IPS-NIHi7 (cell line): ENCODE data around the gene GIT1.
"Not testable (repeated sequence)": the region's sequence is repeated elsewhere in the genome, so short reads cannot be mapped to it uniquely, and the experiment has no call there.

Experiments used
- DNase-seq: peaks from one replicate; pipeline ENCODE4 v3.0.0; 2012; ENCODE audit warnings: mixed read lengths; ENCODE audit errors: extremely low spot score

Gene GIT1

DNA sequence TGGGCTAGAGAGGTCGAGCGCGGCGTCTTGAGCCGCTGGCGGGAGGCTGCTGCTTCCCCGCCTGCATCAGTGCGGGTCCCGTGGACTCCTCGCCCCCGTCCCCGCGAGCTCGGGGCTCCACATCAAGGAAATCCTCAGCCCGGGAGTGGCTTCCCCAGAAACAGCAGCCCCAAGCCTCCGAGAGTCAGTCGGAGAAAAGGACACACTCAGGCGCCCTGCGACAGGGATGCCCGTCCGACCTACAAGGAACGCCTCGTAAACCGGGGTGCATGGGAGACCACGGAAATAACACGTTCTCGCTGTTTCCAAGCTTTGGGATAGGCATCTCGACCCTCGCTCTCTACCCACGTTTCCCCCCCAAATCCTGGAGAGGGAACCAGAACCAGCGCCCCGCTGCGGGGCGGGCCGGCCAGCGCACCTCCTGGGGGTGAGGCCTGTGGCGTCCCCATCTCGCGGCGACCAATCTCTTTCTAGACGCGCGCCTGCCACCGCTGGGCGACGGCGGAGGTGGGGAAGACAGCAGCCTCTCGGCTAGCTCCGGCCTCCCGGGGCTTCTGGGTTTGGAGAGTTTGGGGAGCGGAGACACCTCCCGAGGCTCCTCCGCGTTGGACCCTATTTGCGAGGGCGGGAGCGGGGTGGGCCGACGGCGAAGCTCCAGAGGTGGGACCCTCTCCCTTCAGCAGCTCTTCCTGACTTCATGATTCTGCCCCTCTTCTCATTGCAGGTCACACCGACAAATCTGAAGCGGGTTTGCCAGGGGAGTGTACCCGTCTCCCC lies 21.7 kb downstream of the GIT1 start:
- DNase-seq = peak; percentile 65

DNA sequence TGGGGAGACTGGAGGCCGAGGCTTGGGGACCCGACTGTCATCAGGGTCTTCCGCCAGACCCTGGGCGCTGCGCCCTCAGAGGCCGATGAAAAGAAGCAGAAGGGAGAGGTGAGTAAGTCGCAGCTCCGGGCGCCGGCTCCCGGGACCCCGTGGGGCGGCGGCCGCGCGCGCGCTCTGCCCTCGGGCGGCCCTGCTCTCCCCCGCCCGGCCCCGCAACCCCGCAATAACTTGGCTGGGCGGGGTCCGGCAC lies 22.2 kb downstream of the GIT1 start:
- DNase-seq = no peak

DNA sequence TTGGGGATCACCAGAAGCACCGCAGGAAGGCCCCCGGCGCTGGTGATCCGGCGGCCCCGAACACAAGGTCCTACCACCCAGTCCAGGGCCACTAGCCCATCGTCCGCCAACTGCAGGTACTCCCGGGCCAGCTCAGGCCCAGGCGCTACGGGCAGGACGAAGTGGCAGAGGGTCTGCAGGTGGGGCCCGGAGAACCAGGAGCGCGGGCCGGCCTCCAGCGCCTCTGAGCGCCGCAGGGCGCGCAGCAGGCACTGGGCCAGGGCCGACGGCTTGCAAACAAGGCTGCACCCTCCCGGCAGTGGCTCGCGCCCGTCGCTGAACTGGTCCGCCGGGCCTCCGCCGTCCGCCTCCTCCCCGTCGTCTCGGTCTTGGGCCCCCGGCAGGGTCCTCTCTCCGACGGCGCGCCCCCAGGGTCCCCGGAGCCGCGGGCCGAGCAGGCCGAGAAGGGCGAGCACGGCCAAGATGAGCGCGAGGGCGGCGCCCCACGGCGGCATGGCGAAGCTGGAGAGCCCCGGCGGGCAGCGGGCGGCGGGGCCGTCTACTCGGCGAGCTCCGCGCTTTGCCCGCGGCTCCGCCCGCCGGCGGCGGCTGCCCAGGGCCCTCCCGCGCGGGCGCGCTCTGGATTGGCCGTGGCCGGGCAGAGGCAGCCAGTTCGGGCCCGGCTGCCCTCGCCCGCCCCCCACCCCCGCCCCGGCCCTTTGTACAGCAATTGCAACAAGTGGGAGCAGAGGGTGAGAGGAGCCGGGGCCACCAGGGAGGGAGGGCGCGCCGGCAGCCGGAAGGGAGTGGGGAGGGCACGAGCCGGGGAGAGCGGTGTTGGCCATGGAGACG lies 22.8 kb downstream of the GIT1 start, which contains the start of gene ABHD15:
ABHD15 (minus strand) TSS at position 565 of the 831 bp plus-strand sequence; CDS start at position 494, 71 bp downstream.
- DNase-seq = peak; percentile 64

DNA sequence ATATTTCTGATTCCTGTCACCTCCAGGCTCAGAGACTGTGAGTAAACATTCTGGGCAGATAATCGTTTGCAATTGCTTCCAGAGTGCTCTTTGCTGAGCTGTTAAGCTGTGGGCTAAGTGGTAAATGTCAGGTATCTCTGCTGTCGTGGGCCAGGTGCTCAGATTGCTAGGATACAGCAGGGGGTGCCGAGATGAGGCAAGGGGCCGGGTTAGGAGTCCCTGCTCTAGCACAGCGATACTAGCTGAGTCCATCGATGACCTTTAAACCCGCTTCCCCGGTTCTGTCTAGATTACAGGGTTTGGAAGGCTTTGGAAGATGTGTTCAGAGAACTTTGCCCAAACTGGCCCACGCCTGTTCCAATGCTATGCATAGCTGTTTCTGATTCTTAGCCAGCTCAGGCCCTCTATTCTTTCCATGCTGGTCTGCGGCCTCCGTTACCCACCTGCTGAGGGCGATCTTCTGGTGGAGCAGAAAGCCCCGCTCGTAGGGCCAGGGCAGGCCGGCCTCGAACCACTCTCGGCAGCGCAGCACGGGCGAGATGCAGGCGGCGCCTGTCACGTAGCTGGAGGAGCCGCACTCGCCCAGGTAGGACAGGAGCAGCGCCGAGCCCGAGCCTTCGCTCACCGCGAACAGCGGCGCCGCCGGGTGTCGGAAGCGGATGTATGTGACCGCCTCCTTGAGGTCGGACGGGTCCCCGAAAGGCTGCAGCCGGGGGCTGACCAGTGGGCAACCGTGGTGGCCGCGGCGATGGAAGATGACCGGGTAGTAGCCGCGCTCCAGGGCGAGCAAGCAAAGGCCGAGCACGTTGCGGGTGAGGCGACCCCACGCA lies 23.6 kb downstream of the GIT1 start:
- DNase-seq = peak; percentile 64

DNA sequence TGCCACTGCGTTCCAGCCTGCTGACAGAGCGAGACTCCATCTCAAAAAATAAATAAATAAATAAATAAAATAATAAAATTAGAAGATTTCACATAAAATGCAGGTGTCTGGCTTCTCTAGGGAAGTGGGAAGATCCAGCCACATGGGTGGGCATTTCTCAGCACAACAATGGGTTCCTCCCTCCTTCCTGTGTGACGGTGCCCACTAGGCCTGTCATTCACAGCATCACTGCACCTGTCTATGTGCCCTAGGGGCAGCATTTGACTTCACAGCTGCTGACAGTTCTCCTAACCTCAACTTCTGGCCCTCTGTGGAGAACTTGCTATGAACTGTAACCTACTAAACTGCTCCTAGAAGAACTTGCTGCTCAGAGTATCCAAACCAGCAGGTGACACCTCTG lies 25.6 kb downstream of the GIT1 start:
- no peak for DNase-seq

DNA sequence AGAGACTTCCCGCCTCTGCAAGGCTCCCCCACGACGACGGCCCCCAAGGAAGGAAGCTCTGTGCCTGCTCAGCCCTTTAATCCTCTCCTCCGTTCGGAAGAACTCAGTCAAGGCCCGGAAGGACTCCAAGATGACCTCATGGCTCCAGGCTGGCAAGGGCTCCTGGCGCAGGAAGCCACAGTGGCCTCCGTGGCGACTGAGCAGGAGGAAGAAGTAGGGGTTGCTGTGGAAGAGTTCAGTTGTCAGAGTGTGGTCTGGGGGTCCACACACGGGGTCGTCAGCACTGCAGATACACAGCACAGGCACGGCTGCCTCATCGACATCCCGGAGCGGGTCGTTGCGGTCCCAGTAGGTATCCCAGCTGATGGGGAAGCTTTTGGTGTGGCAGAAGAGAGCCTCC lies 26.8 kb downstream of the GIT1 start:
- DNase-seq = no peak

DNA sequence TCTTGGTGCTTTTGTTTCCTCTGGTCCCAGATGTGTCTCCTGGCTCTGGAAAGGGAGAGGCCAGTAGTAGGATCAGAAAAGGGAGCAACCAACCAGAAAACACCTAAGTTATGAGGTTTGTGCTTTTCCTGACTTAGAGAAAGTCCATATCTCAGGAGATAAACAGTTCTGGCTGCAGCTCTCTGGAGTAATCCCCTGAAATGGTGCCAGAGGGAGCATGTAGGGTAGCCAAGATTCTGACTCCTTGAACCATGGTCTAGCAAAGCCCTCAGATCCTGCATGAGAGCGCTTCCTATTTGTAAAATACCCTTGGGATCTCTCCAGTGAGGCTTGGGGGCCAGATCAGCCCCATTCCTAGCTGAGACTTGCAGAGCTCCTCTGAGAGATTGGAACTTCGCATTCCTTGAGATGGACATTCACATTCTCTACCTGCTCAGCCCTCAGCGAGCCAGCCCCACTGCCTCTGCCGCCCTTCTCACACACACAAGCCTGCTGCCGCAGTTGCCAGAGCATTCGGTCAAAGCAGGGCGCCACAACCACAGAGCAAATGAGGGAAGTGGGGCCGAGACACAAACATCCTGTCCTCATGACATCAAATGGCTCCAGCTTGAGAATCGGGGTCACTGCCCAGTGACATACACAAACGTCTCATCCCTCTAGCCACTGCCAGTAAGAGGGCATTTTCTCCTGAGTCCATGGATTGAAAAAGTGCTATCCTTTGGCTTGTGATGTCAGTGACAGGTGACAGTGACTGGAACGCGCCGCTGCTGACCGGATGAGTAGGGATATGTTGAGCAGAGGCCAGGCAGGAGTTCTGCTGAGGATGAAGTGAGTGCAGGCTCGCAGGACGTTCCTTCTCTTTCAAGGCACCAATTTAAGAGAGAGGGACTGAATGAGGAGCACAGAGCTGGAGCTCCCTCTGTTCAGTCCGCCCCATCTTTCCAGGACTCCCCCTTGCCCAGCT lies 27.6 kb downstream of the GIT1 start:
- DNase-seq = no peak

DNA sequence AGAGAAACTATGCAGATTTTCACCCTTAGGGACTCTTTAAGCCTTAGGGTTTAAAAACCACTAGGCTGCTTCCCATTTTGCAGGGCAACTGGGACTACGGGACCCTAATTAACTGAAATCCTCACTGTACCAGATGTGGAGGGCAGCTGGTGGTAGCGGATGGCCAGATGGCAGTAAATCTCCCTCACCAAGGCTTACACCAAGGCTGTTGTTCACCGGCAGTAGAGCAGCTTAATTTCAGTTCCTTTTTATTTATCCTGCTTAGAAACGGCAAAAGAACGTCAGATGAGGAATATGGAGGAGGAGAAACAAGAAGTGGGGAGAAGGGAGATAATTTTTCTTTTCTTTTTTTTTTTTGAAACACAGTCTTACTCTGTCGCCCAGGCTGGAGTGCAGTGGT lies 29.1 kb downstream of the GIT1 start:
- DNase-seq = no peak

DNA sequence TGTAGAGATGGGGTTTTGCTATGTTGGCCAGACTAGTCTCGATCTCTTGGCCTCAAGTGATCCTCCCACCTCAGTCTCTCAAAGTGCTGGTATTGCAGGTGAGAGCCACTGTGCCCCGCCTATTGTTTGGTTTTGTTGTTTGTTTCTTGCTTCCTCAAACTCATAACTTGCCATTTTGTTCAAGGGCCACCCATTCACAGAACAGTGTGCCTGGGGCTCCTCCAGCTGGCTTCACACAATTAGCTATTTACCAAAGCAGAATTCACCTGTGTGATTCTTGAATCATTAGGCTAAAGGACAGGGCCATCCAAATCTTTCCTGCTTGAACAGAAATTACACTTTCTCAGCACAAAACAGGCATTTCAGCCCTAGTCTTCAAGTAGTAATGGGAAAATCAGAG lies 29.8 kb downstream of the GIT1 start:
- DNase-seq = no peak

DNA sequence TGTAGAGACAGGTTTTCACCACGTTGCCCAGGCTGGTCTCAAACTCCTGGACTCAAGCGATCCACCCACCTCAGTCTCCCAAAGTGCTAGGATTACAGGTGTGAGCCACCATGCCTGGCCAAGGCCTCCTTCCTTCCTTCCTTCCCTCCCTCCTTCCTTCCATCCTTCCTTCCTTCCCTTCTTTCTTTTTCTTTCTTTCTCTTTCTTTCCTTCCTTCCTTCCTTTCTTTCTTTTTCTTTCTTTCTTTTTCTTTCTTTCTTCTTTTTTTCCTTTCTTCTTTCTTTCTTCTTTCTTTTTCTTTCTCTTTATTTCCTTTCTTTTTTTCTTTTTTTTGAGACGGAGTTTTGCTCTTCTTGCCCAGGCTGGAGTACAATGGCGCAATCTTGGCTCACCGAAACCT lies 31.3 kb downstream of the GIT1 start:
- not testable (repeated sequence) for DNase-seq

DNA sequence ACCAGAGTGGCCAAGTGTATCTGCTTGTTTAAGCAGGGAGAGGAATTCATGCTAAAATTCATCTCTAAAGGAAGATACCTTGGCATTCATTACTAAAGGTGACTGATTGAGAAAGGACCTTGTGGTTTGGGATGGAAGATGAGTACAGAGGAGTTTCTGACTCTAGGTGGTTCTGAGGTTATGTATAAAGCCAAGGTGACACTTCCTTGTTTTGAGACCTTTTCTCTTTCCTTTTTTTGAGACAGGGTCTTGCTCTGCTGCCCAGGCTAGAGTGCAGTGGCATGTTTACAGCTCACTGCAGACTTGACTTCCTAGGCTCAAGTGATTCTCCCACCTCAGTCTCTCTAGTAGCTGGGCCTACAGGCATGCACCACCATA lies 31.7 kb downstream of the GIT1 start:
- DNase-seq = no peak

DNA sequence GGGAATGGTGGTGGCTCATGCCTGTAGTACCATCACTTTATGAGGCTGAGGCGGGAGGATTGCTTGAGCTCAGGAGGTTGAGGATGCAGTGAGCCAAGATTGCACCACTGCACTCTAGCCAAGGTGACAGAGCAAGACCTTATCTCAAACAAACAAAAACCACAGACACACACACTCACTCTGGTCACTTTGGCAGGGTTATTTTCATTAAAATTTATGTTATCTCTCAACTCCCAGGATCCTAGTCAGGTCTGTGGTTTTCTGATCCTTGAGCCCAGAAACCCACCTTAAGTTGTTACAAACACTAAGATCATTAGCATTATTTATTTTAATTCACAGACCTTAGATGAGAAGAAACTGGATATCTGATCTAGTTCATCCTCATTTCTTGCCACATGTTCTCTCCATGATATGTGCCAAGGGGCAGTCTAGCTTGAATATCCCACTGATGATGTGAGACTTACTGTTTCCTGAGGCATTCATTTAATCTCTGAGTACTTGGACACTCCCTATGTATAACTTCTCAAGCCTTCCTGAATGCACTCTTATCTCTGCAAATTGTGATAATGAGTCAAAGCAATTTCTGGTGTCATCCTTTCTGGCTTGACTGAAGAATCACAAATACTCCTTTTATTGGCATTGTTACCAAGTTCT lies 32.2 kb downstream of the GIT1 start:
- DNase-seq = no peak

DNA sequence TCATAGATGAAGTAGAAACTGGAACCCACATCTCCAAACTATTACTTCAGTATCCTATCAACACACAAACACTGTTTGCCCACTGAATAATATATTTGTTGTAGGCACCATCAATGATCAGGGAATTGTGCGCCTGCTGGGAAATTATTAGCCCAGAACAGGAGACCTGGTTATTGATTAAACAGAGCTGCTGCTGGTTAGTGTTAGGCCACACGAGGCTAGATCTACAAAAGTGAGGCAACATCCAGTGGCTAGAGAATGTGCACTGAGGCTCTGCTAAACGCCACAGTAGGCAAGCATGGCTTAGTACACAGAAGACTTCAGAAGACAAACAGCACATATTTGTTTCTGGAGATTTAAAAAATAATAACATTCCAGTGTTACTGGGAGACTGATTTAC lies 33.6 kb downstream of the GIT1 start:
- DNase-seq = no peak

DNA sequence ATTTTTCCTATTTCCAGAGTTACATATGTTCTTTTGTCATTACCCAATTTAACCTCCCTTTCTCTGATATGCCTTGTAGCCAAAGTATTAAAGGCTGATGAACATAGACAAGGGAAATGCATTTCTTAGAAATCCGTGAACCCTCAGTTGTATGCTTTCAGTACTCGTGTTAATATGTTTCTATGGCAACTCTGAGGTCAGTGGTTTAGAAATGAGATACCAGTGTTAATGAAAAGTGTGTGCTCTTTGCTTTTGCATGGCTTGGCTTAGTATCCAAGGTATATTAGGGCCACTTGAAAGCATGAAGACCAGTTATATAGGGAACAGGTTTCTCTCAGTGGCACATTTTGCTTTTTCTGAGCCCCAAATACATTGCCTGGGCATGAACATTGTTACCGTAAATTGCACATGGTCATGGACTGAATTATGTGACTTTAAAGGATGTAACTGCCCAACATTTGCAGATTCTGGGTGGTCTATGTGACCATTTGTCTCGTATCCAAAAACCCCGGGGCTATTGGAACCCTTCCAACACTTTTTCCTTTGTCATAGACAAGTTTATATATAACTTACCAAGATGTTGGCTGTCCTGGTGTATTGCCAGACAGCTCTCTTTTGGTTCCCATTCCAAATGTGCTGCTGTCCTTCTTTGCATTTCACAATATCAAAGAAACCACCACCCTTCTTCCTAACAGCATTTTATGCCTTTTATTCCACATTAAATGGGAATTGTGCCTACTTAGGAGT lies 40.1 kb downstream of the GIT1 start:
- no peak for DNase-seq

DNA sequence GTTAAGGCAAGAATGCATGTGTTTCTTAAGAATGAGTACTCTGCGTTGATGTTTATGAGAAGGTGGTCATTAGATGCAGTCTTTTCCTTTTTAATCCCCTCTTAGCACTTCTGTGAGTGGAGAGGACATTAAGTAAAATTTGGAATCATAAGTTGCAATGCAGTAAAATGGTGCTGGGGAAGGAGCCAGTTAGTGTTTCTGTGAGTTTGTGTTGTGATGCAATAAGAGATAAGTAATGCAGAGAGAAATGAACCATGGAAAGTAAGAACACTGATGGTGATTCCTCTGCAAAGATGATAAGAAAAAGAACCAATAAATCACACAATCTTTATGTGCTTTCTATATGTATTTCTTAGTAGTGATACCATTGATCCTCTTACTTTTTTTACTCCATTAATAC lies 42.6 kb downstream of the GIT1 start:
- no peak for DNase-seq

DNA sequence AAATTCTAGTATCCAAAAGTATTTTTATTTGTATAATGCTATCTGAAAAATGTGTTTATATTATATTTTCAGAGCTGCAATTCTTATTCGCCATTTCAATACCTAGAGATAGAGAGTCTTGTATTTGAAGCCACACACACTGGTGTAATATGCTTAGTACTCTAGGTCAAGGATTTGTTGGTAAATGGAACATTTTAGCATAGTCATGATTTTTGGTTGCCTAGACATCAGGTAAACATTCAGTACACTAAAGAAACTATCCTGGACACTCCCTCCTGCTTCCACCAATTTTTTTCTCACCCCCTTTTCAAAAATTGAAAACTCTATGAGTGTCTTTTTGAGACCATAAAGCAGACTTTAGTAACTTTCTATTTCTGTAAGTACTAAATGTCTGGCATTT lies 43.4 kb downstream of the GIT1 start:
- DNase-seq = no peak

DNA sequence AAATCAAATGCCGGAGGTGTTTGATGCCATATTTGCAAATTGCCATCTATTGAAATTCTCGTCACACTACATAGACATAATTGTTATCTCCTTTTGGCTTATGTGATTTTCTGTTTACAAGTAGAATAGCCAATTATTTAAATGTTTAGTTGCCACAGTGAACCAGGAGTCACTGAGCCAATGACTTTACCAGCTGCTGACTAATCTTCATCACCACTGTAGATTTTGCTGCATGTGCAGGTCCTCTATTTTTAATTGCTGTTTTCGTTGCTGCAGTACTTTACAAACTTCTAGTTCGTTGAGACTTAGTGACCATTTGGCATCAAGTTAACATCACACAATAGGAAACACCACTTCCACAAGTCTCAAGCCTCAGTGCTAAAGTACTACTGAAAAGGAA lies 45.4 kb downstream of the GIT1 start:
- DNase-seq = no peak

DNA sequence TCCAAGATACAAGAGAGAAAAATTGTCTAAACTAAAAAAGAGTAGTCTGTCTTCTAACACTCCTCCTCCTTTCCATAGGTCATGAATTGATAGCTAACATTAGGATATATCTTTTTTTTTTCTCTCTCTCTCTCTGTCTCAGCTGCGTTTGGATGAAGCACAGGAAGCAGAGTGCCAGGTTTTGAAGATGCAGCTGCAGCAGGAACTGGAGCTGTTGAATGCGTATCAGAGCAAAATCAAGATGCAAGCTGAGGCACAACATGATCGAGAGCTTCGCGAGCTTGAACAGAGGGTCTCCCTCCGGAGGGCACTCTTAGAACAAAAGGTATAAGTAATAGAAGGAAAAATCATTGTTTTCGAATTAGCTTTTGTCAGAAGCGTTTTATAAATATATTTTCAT lies 55.5 kb downstream of the GIT1 start:
- no peak for DNase-seq

DNA sequence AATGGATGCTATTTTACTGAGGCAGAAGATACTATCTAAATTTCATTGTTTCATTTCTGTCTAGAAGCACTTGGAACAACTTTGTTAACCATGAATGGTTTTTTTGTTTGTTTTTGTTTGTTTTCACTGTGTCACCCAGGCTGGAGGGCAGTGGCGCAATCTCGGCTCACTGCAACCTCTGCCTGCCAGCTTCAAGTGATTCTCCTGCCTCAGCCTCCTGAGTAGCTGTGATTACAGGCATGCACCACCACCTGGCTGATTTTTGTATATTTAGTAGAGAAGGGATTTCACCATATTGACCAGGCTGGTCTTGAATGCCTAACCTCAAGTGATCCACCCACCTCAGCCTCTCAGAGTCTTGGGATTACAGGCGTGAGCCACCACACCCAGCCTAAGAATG lies 63.1 kb downstream of the GIT1 start:
- DNase-seq = no peak

DNA sequence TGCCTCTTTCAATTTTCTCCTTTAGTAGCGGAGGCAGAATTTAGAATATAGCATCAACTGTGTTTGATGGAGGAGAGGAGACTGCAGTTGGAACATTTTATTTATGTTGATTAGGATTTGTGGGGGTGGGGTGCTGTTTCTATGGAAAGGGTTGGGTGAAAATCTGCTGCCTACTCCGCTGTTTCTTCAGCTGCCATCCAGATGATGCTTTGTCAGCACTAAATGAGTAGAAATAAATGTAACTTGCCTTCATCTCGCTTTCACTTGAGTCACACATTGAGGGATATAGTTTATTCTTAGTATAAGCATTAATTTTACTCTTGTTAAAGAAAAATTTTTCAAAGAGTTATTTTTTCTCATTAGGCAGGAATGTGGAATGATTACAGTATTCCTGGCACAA lies 64.8 kb downstream of the GIT1 start:
- DNase-seq = no peak
